Measurements from ENCODE around the gene ANKRD63.

The ANKRD63 gene

GRCh38 chr15:40313531-40314398 is 30.9 kb upstream of the ANKRD63 start:
- DNase-seq, result peak; percentile 74 to 77

GRCh38 chr15:40312370-40313158 is 29.7 kb upstream of the ANKRD63 start:
- DNase-seq, result no peak

GRCh38 chr15:40310993-40311392 is 28.1 kb upstream of the ANKRD63 start:
- DNase-seq, result no peak

- peak; percentile 60 to 61 for DNase-seq
These were observed 27.4 kb upstream of the ANKRD63 start for GRCh38 chr15:40310001-40310959.

GRCh38 chr15:40309344-40309862 is 26.5 kb upstream of the ANKRD63 start:
- DNase-seq, result no peak

GRCh38 chr15:40307421-40308211 is 24.8 kb upstream of the ANKRD63 start, which contains the start of gene PLCB2:
Gene PLCB2, minus strand, starts transcription at chr15:40307935. Its CDS starts 263 bp downstream, at chr15:40307672.
- DNase-seq, result peak; percentile 81

- peak; percentile 10 to 11 for DNase-seq
These were observed 24.0 kb upstream of the ANKRD63 start for GRCh38 chr15:40306908-40307307.

- DNase-seq, result peak; percentile 32 to 34
These were observed 23.5 kb upstream of the ANKRD63 start for GRCh38 chr15:40306371-40306770.

- no peak for DNase-seq
These were observed 22.4 kb upstream of the ANKRD63 start for GRCh38 chr15:40305281-40305680.

- no peak for DNase-seq
These were observed 20.7 kb upstream of the ANKRD63 start for GRCh38 chr15:40303576-40303975.

- DNase-seq, result no peak
These were observed 20.1 kb upstream of the ANKRD63 start for GRCh38 chr15:40302981-40303380.

- DNase-seq, result no peak
These were observed 19.5 kb upstream of the ANKRD63 start for GRCh38 chr15:40302288-40302886.

- DNase-seq, result no peak
These were observed 18.8 kb upstream of the ANKRD63 start for GRCh38 chr15:40301467-40302179.

- no peak for DNase-seq
These were observed 17.9 kb upstream of the ANKRD63 start for GRCh38 chr15:40300771-40301170.

GRCh38 chr15:40300367-40300766 is 17.5 kb upstream of the ANKRD63 start:
- no peak for DNase-seq

- DNase-seq, result no peak
These were observed 15.5 kb upstream of the ANKRD63 start for GRCh38 chr15:40298216-40298935.

- no peak for DNase-seq
These were observed 14.5 kb upstream of the ANKRD63 start for GRCh38 chr15:40297356-40297755.

GRCh38 chr15:40296561-40297230 is 13.8 kb upstream of the ANKRD63 start:
- DNase-seq, result no peak

All from AML-193 (cell line).